ENCODE measurements around the gene ASTN2.

DNA sequence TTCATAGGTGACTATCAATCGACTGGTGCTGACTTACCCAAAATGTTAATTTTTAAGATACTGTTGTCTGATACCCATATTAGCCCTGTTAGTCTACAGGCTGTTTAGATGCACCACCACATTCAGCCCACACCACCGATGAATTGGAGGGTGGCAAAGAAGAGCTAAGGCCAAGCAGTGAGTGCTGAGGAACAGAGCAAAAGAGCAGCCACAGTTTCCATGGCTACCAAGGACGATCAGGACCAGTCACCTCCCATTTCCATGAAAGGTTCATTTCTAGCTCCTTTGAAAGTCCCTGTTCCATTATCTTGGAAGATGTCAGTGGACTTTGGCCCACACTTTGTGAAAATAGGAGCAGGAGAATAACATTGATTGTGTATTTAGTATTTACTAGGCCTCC lies 364.9 kb downstream of the ASTN2 start:
- TF ChIP-seq POLR2A (IDR thresholded peaks at IDR 0.05; ENCODE audit: low read length) (no peak), GATA1 (IDR thresholded peaks at IDR 0.05; ENCODE audit: low read depth, low read length) (no peak)

Measured in erythroblast (primary cell).